HCT116 (cell line): Measurements from ENCODE around the gene MAPK8IP1.

Experiments
- EZH2phosphoT487 ChIP-seq: fragments of 200-600 bp; IDR thresholded peaks from 2 replicates; pipeline ENCODE4 v1.6.1; 2018; ENCODE audit warnings: antibody characterized with exemption, borderline replicate concordance
- POLR2A ChIP-seq: IDR thresholded peaks from 2 replicates; pipeline ENCODE4 v1.7.0; 2011; ENCODE audit warnings: borderline replicate concordance; ENCODE audit not compliant: insufficient read depth, insufficient read length; ENCODE audit errors: extremely low read depth
- RAD21 ChIP-seq: IDR thresholded peaks from 2 replicates; pipeline ENCODE4 v1.6.1; 2012; ENCODE audit warnings: low read depth, mild to moderate bottlenecking
- REST ChIP-seq: IDR thresholded peaks from 2 replicates; pipeline ENCODE4 v1.6.1; 2012; ENCODE audit warnings: low read depth
- ZNF274 ChIP-seq: fragments of 200-500 bp; sonication (Bioruptor generic); IDR thresholded peaks from 2 replicates; pipeline ENCODE4 v1.6.1; 2014; ENCODE audit warnings: mild to moderate bottlenecking, low read depth, low read length, inconsistent platforms
- TF ChIP-seq, protein P1 (sequence below), 3 experiments: fragments of 200-600 bp in 1 of 3; sonication (generic) in 1 of 3; IDR thresholded peaks in 2 of 3; conservative IDR thresholded peaks in 1 of 3; 2 replicates each; pipeline ENCODE4 v1.5.1; 2012 to 2017; ENCODE audit warnings: low read depth in 2 of 3, low read length in 2 of 3, antibody characterized with exemption in 1 of 3, borderline replicate concordance in 1 of 3, control low read depth in 1 of 3, mild to moderate bottlenecking in 1 of 3, mixed read lengths in 1 of 3, mixed run types in 1 of 3, moderate library complexity in 1 of 3; ENCODE audit not compliant: insufficient read depth in 1 of 3
- TF ChIP-seq, protein P2 (sequence below): IDR thresholded peaks from 2 replicates; pipeline ENCODE4 v1.6.1; 2012
- TF ChIP-seq, protein P3 (sequence below): IDR thresholded peaks from 2 replicates; pipeline ENCODE4 v1.6.1; 2012

DNA sequence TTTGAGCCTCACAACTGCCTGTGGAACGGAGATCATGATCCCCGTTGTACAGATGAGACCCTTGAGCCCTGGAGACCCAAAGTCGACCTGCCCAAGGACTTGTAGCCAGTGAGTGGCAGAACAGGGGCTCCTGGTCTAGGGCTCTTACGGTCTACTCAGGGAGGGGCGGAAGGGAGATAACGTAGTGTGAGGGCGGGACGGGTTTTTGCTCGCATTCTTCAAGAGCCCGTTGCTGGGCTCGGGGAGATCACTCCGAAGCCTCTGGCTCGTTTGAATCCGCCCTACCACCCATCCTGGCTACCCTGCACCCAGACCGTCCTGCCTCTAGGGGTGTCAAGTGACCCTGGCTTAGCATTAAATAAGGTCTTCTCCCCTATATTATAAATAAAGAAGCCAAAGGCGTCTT is 37.5 kb upstream of the MAPK8IP1 start:
- TF ChIP-seq POLR2A (no peak), ZNF274 (no peak), RAD21 (no peak), REST (no peak), EZH2phosphoT487 (no peak)
- TF ChIP-seq, protein P1, sequence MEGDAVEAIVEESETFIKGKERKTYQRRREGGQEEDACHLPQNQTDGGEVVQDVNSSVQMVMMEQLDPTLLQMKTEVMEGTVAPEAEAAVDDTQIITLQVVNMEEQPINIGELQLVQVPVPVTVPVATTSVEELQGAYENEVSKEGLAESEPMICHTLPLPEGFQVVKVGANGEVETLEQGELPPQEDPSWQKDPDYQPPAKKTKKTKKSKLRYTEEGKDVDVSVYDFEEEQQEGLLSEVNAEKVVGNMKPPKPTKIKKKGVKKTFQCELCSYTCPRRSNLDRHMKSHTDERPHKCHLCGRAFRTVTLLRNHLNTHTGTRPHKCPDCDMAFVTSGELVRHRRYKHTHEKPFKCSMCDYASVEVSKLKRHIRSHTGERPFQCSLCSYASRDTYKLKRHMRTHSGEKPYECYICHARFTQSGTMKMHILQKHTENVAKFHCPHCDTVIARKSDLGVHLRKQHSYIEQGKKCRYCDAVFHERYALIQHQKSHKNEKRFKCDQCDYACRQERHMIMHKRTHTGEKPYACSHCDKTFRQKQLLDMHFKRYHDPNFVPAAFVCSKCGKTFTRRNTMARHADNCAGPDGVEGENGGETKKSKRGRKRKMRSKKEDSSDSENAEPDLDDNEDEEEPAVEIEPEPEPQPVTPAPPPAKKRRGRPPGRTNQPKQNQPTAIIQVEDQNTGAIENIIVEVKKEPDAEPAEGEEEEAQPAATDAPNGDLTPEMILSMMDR (IDR thresholded peaks at IDR 0.05 in 2 of 3, conservative IDR thresholded peaks at IDR 0.05 in 1 of 3; ENCODE audit: borderline replicate concordance in 1 of 3, insufficient read depth in 1 of 3, low read depth in 2 of 3, low read length in 2 of 3): peak in 2 of 3 experiments; percentile 18 to 32; a peak in 3 of 6 replicates
- TF ChIP-seq, protein P2, sequence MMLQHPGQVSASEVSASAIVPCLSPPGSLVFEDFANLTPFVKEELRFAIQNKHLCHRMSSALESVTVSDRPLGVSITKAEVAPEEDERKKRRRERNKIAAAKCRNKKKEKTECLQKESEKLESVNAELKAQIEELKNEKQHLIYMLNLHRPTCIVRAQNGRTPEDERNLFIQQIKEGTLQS: no peak
- TF ChIP-seq, protein P3, sequence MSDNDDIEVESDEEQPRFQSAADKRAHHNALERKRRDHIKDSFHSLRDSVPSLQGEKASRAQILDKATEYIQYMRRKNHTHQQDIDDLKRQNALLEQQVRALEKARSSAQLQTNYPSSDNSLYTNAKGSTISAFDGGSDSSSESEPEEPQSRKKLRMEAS: no peak
